ENCODE measurements around the gene NOTCH4.
"Not testable (repeated sequence)": the region's sequence is repeated elsewhere in the genome, so short reads cannot be mapped to it uniquely, and the experiment has no call there.

The NOTCH4 gene

DNA sequence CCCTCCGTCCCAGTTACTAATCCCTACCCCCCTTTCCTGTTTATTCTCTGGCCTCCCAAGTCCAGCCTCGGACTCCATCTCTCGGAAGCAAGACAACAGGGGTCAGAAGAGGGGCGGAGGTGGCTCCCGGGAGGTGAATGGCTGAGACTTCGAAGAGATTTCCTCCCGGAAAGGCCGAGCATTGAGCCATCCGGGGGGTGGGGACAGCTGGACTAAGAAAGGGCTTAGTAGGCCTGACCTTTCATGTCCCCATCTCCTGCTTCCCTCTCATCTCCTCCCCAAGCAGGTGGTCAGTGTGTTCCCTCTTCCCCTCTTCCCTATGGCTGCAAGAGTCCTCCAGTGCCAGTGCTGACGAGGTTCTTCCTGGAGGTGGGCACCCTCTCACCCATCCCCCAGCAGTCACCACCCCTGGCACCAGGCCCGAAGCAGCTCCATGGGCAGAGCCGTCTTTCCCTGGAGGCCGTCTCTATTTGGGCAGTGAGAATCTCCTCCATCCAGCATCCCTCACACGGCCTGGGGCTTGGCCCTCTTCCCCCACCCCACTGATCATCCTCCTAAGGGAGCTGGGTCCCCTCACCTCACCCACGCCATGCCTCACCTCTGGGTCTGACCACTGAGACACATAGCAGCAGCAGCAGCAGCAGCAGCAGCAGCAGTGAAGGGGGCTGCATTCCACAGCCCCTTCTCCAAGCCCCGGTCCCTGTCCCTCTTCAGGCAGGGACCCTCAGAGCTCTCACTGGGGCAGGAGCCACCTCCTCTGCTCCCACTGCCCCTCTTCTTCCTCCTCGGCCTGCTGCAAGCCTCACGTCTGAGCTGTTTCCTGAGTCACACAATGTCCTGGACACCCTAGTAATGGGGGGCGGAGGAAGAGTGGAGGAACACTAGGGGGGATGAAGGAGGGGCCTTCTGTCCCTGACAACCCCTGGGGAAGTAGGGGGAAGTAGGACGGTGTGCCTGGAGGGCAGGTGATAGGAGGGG lies at the start of gene NOTCH4:
NOTCH4 (minus strand) TSS at position 810 of the 978 bp plus-strand sequence; CDS start at position 671, 139 bp downstream.
- Histone ChIP-seq H3K27me3 (ENCODE audit: control insufficient read depth in 2 of 2, insufficient read depth in 2 of 2, low read length in 2 of 2) (no peaks in the 10 kb centered on the region), H3K4me3 (ENCODE audit: low read length in 2 of 2) (no peak within 1 kb of the TSS), H3K27ac (ENCODE audit: low read depth in 2 of 2, low read length in 2 of 2) (no peak within 1 kb of the TSS), H3K9ac (ENCODE audit: low read depth in 1 of 2, low read length in 2 of 2) (no peak within 1 kb of the TSS), H3K4me1 (ENCODE audit: control insufficient read depth in 2 of 2, insufficient read depth in 2 of 2, low read length in 2 of 2) (no peaks in the 10 kb centered on the region), H3K9me3 (ENCODE audit: control insufficient read depth in 2 of 2, low read length in 2 of 2) (no peaks in the 10 kb centered on the region), H3K36me3 (ENCODE audit: control insufficient read depth in 2 of 2, insufficient read depth in 2 of 2, low read length in 2 of 2) (no peaks in the 10 kb centered on the region)

DNA sequence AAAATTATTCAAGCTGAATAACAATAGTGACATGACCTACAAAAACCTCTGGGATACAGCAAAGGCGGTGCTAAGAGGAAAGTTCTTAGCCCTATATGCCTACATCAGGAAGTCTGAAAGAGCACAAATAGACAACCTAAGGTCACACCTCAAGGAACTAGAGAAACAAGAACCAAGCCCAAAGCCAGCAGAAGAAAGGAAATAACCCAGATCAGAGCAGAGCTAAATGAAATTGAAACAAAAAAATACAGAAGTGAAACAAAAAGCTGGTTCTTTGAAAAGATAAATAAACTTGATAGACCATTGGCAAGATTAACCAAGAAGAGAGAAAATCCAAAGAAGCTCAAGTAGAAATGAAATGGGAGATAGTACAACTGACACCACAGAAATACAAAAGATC lies 47.6 kb upstream of the NOTCH4 start:
- Histone ChIP-seq H3K4me1 (ENCODE audit: control insufficient read depth in 2 of 2, insufficient read depth in 2 of 2, low read length in 2 of 2) (no peaks in the 10 kb centered on the region), H3K36me3 (ENCODE audit: control insufficient read depth in 2 of 2, insufficient read depth in 2 of 2, low read length in 2 of 2) (no peaks in the 10 kb centered on the region), H3K27me3 (ENCODE audit: control insufficient read depth in 2 of 2, insufficient read depth in 2 of 2, low read length in 2 of 2) (no peaks in the 10 kb centered on the region), H3K27ac (ENCODE audit: low read depth in 2 of 2, low read length in 2 of 2) (no peak overlapping the region), H3K9ac (ENCODE audit: low read depth in 1 of 2, low read length in 2 of 2) (no peak overlapping the region), H3K4me3 (ENCODE audit: low read length in 2 of 2) (no peak overlapping the region), H3K9me3 (ENCODE audit: control insufficient read depth in 2 of 2, low read length in 2 of 2) (no peaks in the 10 kb centered on the region)

DNA sequence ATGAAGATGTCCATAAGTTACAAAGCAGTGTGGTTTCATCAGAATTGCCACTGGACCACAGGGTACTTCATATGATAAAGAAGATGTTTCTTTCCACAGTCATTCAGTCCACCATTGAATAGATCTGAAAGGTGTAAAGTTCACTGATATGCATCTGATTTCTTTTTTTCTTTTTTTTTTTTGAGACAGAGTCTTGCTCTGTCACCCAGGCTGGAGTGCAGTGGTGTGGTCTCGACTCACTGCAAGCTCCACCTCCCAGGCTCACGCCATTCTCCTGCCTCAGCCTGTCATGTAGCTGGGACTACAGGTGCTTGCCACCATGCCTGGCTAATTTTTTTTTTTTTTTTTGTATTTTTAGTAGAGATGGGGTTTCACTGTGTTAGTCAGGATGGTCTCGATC lies 44.6 kb upstream of the NOTCH4 start:
- not testable (repeated sequence) for H3K9me3 ChIP-seq (ENCODE audit: control insufficient read depth in 2 of 2, low read length in 2 of 2); H3K4me1 ChIP-seq (ENCODE audit: control insufficient read depth in 2 of 2, insufficient read depth in 2 of 2, low read length in 2 of 2); H3K27me3 ChIP-seq (ENCODE audit: control insufficient read depth in 2 of 2, insufficient read depth in 2 of 2, low read length in 2 of 2); H3K27ac ChIP-seq (ENCODE audit: low read depth in 2 of 2, low read length in 2 of 2); H3K4me3 ChIP-seq (ENCODE audit: low read length in 2 of 2); H3K9ac ChIP-seq (ENCODE audit: low read depth in 1 of 2, low read length in 2 of 2); H3K36me3 ChIP-seq (ENCODE audit: control insufficient read depth in 2 of 2, insufficient read depth in 2 of 2, low read length in 2 of 2)

DNA sequence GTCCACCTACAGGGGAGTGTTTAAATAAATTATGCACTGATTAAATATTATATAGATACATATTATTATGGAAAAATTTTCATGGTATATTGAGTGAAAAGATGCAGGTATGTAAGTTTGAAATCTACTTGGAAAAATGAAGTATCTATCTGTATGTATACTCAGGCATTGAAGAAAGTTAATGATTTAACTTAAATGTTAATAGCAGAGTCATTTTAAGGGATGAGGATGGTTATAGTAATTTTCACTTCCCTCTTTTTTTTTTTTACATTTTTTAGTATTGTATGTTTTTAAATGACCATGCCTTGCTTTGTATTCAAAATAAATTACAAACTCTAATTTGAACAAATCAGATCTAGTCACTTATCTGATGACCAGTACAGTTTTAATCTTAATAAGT lies 43.2 kb upstream of the NOTCH4 start:
- Histone ChIP-seq H3K27me3 (ENCODE audit: control insufficient read depth in 2 of 2, insufficient read depth in 2 of 2, low read length in 2 of 2) (no peaks in the 10 kb centered on the region), H3K9ac (ENCODE audit: low read depth in 1 of 2, low read length in 2 of 2) (no peak overlapping the region), H3K4me3 (ENCODE audit: low read length in 2 of 2) (no peak overlapping the region), H3K36me3 (ENCODE audit: control insufficient read depth in 2 of 2, insufficient read depth in 2 of 2, low read length in 2 of 2) (no peaks in the 10 kb centered on the region), H3K9me3 (ENCODE audit: control insufficient read depth in 2 of 2, low read length in 2 of 2) (no peaks in the 10 kb centered on the region), H3K27ac (ENCODE audit: low read depth in 2 of 2, low read length in 2 of 2) (no peak overlapping the region), H3K4me1 (ENCODE audit: control insufficient read depth in 2 of 2, insufficient read depth in 2 of 2, low read length in 2 of 2) (no peaks in the 10 kb centered on the region)

DNA sequence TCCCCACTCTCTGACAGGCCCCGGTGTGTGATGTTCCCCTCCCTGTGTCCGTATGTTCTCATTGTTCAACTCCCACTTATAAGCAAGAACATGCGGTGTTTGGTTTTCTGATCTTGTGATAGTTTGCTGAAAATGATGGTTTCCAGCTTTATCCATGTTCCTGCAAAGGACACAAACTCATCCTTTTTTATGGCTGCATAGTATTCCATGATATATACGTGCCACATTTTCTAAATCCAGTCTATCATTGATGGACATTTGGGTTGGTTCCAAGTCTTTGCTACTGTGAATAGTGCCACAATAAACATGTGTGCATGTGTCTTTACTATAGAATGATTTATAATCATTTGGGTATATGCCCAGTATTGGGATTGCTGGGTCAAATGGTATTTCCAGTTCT lies 33.4 kb upstream of the NOTCH4 start:
- H3K9me3 ChIP-seq (ENCODE audit: control insufficient read depth in 2 of 2, low read length in 2 of 2); H3K27me3 ChIP-seq (ENCODE audit: control insufficient read depth in 2 of 2, insufficient read depth in 2 of 2, low read length in 2 of 2); H3K4me1 ChIP-seq (ENCODE audit: control insufficient read depth in 2 of 2, insufficient read depth in 2 of 2, low read length in 2 of 2); H3K27ac ChIP-seq (ENCODE audit: low read depth in 2 of 2, low read length in 2 of 2); H3K9ac ChIP-seq (ENCODE audit: low read depth in 1 of 2, low read length in 2 of 2); H3K36me3 ChIP-seq (ENCODE audit: control insufficient read depth in 2 of 2, insufficient read depth in 2 of 2, low read length in 2 of 2); H3K4me3 ChIP-seq (ENCODE audit: low read length in 2 of 2): not testable (repeated sequence)

DNA sequence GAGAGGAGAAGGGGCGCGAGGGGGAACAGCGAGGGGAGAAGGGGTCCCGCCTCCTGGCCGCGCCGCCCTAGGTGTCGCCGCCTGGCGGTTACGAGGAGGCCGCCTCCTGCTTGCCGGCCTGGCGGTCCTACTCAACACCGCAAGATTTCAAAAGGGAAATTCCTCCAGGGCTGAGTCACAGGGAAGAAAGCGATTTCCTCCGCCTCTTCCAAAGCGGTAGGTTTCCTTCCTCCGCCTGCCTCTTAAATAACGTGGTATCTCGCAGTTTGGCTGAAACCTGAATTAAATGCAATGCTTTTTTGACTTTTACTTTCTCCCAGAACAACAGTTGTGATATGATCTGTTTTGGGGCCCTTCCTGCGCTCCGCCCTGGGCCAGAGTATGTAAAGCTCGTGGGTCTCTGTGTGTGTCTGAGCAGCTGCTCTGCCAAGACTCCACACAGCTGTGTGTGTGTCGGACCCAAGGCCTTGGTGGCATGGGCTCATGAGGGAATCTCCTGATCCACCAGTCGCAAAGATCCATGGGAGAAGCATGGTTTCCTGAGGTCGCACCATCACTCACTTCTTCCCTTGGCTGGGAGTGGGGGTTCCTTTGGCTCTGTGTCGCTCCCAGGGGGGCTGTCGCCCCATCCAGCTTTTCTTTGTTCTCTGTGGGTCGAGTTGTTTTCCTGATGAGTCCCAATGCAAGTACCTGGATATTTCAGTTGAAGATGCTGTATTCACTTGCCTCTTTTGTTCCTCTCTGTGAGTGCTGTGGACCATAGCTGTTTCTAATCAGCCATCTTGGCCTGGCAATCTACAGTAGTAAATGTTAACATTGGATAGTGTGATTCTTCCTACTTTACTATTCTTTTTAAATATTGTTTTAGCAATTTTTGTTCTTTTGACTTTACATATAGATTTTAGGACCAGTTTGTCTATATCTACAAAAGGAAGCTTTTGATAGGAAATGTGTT lies 31.6 kb upstream of the NOTCH4 start:
- Histone ChIP-seq H3K27ac (ENCODE audit: low read depth in 2 of 2, low read length in 2 of 2) (peak overlapping the region; percentile 44 to 71), H3K4me1 (ENCODE audit: control insufficient read depth in 2 of 2, insufficient read depth in 2 of 2, low read length in 2 of 2) (peaks cover 0 to 3% of the 10 kb centered on the region in 2 donors), H3K9ac (ENCODE audit: low read depth in 1 of 2, low read length in 2 of 2) (peak overlapping the region; percentile 15 to 35), H3K4me3 (ENCODE audit: low read length in 2 of 2) (peak overlapping the region; percentile 18 to 65), H3K9me3 (ENCODE audit: control insufficient read depth in 2 of 2, low read length in 2 of 2) (no peaks in the 10 kb centered on the region), H3K27me3 (ENCODE audit: control insufficient read depth in 2 of 2, insufficient read depth in 2 of 2, low read length in 2 of 2) (peaks cover 0 to 8% of the 10 kb centered on the region in 2 donors), H3K36me3 (ENCODE audit: control insufficient read depth in 2 of 2, insufficient read depth in 2 of 2, low read length in 2 of 2) (no peaks in the 10 kb centered on the region)

DNA sequence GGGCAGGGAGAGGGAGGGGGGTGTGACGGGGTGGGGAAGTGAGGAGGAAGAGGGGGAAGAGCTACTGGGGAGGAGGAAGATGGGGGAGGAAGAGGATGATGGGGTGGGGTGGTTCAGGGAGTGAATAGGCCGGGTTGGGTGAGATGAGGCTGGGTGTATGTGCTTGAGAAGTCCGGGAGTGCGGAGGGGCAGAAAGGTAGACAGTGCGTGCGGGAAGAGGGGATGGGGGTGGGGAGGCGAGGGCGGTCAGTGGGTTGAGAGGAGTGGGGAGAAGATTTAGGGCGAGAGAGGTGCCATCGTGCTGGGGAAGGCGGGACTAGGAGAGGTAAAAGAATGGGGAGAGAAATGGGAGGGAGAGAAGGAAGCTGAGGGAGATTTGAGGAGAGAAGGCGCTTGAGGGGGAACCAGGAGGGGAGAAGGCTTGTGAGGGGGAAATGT lies 30.9 kb upstream of the NOTCH4 start:
- Histone ChIP-seq H3K27ac (ENCODE audit: low read depth in 2 of 2, low read length in 2 of 2) (peak overlapping the region in 1 of 2 donors; percentile 71), H3K4me3 (ENCODE audit: low read length in 2 of 2) (peak overlapping the region; percentile 18 to 48), H3K4me1 (ENCODE audit: control insufficient read depth in 2 of 2, insufficient read depth in 2 of 2, low read length in 2 of 2) (peaks cover 0 to 3% of the 10 kb centered on the region in 2 donors), H3K27me3 (ENCODE audit: control insufficient read depth in 2 of 2, insufficient read depth in 2 of 2, low read length in 2 of 2) (peaks cover 0 to 8% of the 10 kb centered on the region in 2 donors), H3K9me3 (ENCODE audit: control insufficient read depth in 2 of 2, low read length in 2 of 2) (no peaks in the 10 kb centered on the region), H3K9ac (ENCODE audit: low read depth in 1 of 2, low read length in 2 of 2) (no peak overlapping the region), H3K36me3 (ENCODE audit: control insufficient read depth in 2 of 2, insufficient read depth in 2 of 2, low read length in 2 of 2) (no peaks in the 10 kb centered on the region)

DNA sequence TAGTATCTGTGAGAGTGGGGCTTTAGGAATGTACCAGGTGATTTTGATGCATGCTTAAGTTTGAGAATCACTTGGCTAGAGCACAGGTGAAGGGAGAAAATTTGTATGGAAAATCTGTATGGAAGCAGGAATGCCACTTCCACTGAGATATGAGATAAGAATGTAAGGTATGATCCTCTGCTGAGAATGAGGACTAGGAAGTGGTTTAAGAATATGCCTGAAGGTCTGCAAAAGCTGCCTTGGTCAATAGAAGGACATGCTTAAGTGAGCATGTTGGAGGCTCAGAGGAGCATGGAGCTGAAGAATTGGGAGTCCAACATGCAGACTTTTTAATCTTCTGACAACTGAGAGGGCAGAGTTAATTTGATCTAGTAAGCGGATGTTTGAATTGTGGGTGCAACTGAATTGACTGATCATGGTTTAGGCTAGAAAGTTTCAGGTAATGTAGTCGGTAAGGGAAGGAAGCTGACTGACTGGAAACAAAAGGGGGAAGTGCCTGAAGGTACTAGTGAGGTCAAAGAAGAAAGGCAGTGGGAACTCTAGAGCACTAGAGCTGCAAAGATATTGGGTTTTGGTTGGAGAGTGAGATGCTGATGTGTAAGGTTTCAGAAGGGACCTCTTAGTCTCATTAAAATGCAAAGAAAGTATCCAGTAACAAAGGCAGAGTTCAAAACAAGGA lies 28.6 kb upstream of the NOTCH4 start:
- no peak overlapping the region for H3K4me3 ChIP-seq (ENCODE audit: low read length in 2 of 2)
- H3K27me3 ChIP-seq (ENCODE audit: control insufficient read depth in 2 of 2, insufficient read depth in 2 of 2, low read length in 2 of 2): peaks cover 0 to 8% of the 10 kb centered on the region in 2 donors
- H3K27ac ChIP-seq (ENCODE audit: low read depth in 2 of 2, low read length in 2 of 2): no peak overlapping the region
- H3K9ac ChIP-seq (ENCODE audit: low read depth in 1 of 2, low read length in 2 of 2): no peak overlapping the region
- H3K9me3 ChIP-seq (ENCODE audit: control insufficient read depth in 2 of 2, low read length in 2 of 2): no peaks in the 10 kb centered on the region
- peaks cover 0 to 3% of the 10 kb centered on the region in 2 donors for H3K4me1 ChIP-seq (ENCODE audit: control insufficient read depth in 2 of 2, insufficient read depth in 2 of 2, low read length in 2 of 2)
- H3K36me3 ChIP-seq (ENCODE audit: control insufficient read depth in 2 of 2, insufficient read depth in 2 of 2, low read length in 2 of 2): no peaks in the 10 kb centered on the region

DNA sequence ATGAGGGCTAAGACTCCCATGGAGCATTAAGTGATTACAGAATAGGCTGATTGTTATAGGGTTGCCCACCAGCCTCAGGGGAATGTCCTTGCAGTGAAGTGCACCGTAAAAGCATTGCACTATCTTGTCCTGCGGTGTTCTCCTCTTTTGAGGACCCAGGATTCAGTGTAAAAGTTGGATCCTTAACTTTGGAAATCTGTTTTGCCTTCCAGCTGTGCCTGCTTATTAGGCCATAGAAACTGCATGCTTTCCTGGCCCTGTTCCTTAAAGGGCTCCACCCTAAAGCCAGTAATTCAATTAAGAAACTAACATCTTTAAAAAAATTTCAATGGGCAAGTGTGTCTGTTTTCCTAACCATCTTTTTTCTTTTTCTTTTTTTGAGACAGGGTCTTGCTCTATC lies 25.4 kb upstream of the NOTCH4 start:
- Histone ChIP-seq H3K27me3 (ENCODE audit: control insufficient read depth in 2 of 2, insufficient read depth in 2 of 2, low read length in 2 of 2) (peaks cover 0 to 3% of the 10 kb centered on the region in 2 donors), H3K9me3 (ENCODE audit: control insufficient read depth in 2 of 2, low read length in 2 of 2) (no peaks in the 10 kb centered on the region), H3K4me1 (ENCODE audit: control insufficient read depth in 2 of 2, insufficient read depth in 2 of 2, low read length in 2 of 2) (no peaks in the 10 kb centered on the region), H3K9ac (ENCODE audit: low read depth in 1 of 2, low read length in 2 of 2) (no peak overlapping the region), H3K36me3 (ENCODE audit: control insufficient read depth in 2 of 2, insufficient read depth in 2 of 2, low read length in 2 of 2) (no peaks in the 10 kb centered on the region), H3K27ac (ENCODE audit: low read depth in 2 of 2, low read length in 2 of 2) (no peak overlapping the region), H3K4me3 (ENCODE audit: low read length in 2 of 2) (no peak overlapping the region)

Data from mucosa of rectum (tissue), 2 donors.